Stimulated activated CD8-positive, alpha-beta memory T cell treated with anti-CD3 and anti-CD28 coated beads, Interleukin-12 subunit alpha, Interleukin-12 subunit beta, amount 100 ng/mL, for 4 hours (primary cell): ENCODE results near the gene CSMD2.

Source experiments
- DNase-seq: peaks from one replicate; pipeline ENCODE4 v3.0.0-alpha.2; 2020; ENCODE audit warnings: low read depth

Gene CSMD2

GRCh38 chr1:33713058-33713877 is 451.8 kb downstream of the CSMD2 start:
- DNase-seq: no peak

GRCh38 chr1:33712186-33712585 is 452.8 kb downstream of the CSMD2 start:
- DNase-seq: no peak

GRCh38 chr1:33711511-33711910 is 453.5 kb downstream of the CSMD2 start:
- no peak for DNase-seq

GRCh38 chr1:33710967-33711366 is 454.1 kb downstream of the CSMD2 start:
- no peak for DNase-seq

- no peak for DNase-seq
Measured at GRCh38 chr1:33709783-33710718, 455.0 kb downstream of the CSMD2 start.

GRCh38 chr1:33709174-33709782 is 455.8 kb downstream of the CSMD2 start:
- DNase-seq: no peak

GRCh38 chr1:33706634-33707255 is 458.3 kb downstream of the CSMD2 start:
- DNase-seq: no peak

- no peak for DNase-seq
Measured at GRCh38 chr1:33703464-33703863, 461.6 kb downstream of the CSMD2 start.

GRCh38 chr1:33698361-33699035 is 466.5 kb downstream of the CSMD2 start:
- DNase-seq: no peak

GRCh38 chr1:33697816-33698215 is 467.2 kb downstream of the CSMD2 start:
- no peak for DNase-seq

GRCh38 chr1:33696962-33697361 is 468.1 kb downstream of the CSMD2 start:
- DNase-seq: no peak

GRCh38 chr1:33696311-33696710 is 468.7 kb downstream of the CSMD2 start:
- DNase-seq: no peak

GRCh38 chr1:33692206-33693188 is 472.5 kb downstream of the CSMD2 start:
- no peak for DNase-seq

- DNase-seq: no peak
Measured at GRCh38 chr1:33687000-33687399, 478.0 kb downstream of the CSMD2 start.

- no peak for DNase-seq
Measured at GRCh38 chr1:33686551-33686950, 478.5 kb downstream of the CSMD2 start.

GRCh38 chr1:33685256-33685655 is 479.8 kb downstream of the CSMD2 start:
- no peak for DNase-seq

GRCh38 chr1:33684396-33685179 is 480.4 kb downstream of the CSMD2 start:
- no peak for DNase-seq

GRCh38 chr1:33683913-33684312 is 481.1 kb downstream of the CSMD2 start:
- DNase-seq: no peak

GRCh38 chr1:33682371-33682770 is 482.7 kb downstream of the CSMD2 start:
- DNase-seq: no peak
